Trophoblast cell (in vitro differentiated cells and primary cell): Measurements from ENCODE around the gene PLA2G4A.

Experiments
- DNase-seq, 2 donors: peaks; one replicate each; pipeline ENCODE4 v3.0.0-alpha.2; 2016
- H2AFZ ChIP-seq: 2 replicates; pipeline ENCODE4 v1.6.1; 2013; ENCODE audit warnings: low read length, moderate library complexity, mild to moderate bottlenecking; ENCODE audit not compliant: insufficient read depth, poor library complexity
- H2AK5ac ChIP-seq: 2 replicates; pipeline ENCODE4 v1.6.1; 2013; ENCODE audit warnings: mild to moderate bottlenecking, low read length
- H2BK120ac ChIP-seq: 2 replicates; pipeline ENCODE4 v1.6.1; 2013; ENCODE audit warnings: low read length, mild to moderate bottlenecking, moderate library complexity; ENCODE audit not compliant: insufficient read depth, poor library complexity
- H2BK12ac ChIP-seq: 2 replicates; pipeline ENCODE4 v1.6.1; 2013; ENCODE audit warnings: mild to moderate bottlenecking, low read length, moderate library complexity
- H2BK5ac ChIP-seq: 2 replicates; pipeline ENCODE4 v1.6.1; 2013; ENCODE audit warnings: low read length, low read depth, moderate library complexity, mild to moderate bottlenecking; ENCODE audit not compliant: poor library complexity
- H3K14ac ChIP-seq: 2 replicates; pipeline ENCODE4 v1.6.1; 2013; ENCODE audit warnings: mild to moderate bottlenecking, low read length
- H3K18ac ChIP-seq: 2 replicates; pipeline ENCODE4 v1.6.1; 2013; ENCODE audit warnings: mild to moderate bottlenecking, low read length
- H3K23ac ChIP-seq: 2 replicates; pipeline ENCODE4 v1.6.1; 2013; ENCODE audit warnings: low read length
- H3K27ac ChIP-seq: 2 replicates; pipeline ENCODE4 v1.5.1; 2013; ENCODE audit warnings: low read depth, mild to moderate bottlenecking, inconsistent platforms, low read length, moderate library complexity
- H3K27me3 ChIP-seq: 2 replicates; pipeline ENCODE4 v1.6.1; 2013; ENCODE audit warnings: inconsistent platforms, mild to moderate bottlenecking, low read length, moderate library complexity; ENCODE audit not compliant: insufficient read depth
- H3K36me3 ChIP-seq, 2 experiments: 1 replicate in 1 of 2; 2 replicates in 1 of 2; pipeline ENCODE4 v1.6.1; 2013; ENCODE audit warnings: low read length in 2 of 2, mild to moderate bottlenecking in 2 of 2, moderate library complexity in 1 of 2; ENCODE audit not compliant: insufficient read depth in 2 of 2, control insufficient read depth in 1 of 2
- H3K4ac ChIP-seq: 2 replicates; pipeline ENCODE4 v1.6.1; 2013; ENCODE audit warnings: low read depth, mild to moderate bottlenecking, low read length, moderate library complexity
- H3K4me1 ChIP-seq, 2 experiments: 1 replicate in 1 of 2; 2 replicates in 1 of 2; pipeline ENCODE4 v1.6.1; 2013; ENCODE audit warnings: low read length in 2 of 2, mild to moderate bottlenecking in 2 of 2, moderate library complexity in 1 of 2; ENCODE audit not compliant: insufficient read depth in 2 of 2, control insufficient read depth in 1 of 2
- H3K4me2 ChIP-seq: 2 replicates; pipeline ENCODE4 v1.6.1; 2013; ENCODE audit warnings: inconsistent platforms, mild to moderate bottlenecking, low read length, moderate library complexity
- H3K4me3 ChIP-seq: 2 replicates; pipeline ENCODE4 v1.5.1; 2013; ENCODE audit warnings: mild to moderate bottlenecking, low read depth, low read length, inconsistent platforms
- H3K79me1 ChIP-seq: one replicate; pipeline ENCODE4 v1.6.1; 2013; ENCODE audit warnings: low read length
- H3K79me2 ChIP-seq: 2 replicates; pipeline ENCODE4 v1.6.1; 2013; ENCODE audit warnings: low read length, mild to moderate bottlenecking; ENCODE audit not compliant: control insufficient read depth, insufficient read depth, poor library complexity
- H3K9ac ChIP-seq: 2 replicates; pipeline ENCODE4 v1.6.1; 2013; ENCODE audit warnings: mild to moderate bottlenecking, low read length
- H3K9me3 ChIP-seq: 2 replicates; pipeline ENCODE4 v1.6.1; 2013; ENCODE audit warnings: low read depth, mild to moderate bottlenecking, control low read depth, inconsistent platforms, low read length; ENCODE audit not compliant: insufficient read depth
- H4K12ac ChIP-seq: 2 replicates; pipeline ENCODE4 v1.6.1; 2013; ENCODE audit warnings: low read depth, mild to moderate bottlenecking, low read length, moderate library complexity
- H4K8ac ChIP-seq: 2 replicates; pipeline ENCODE4 v1.6.1; 2013; ENCODE audit warnings: low read depth, mild to moderate bottlenecking, low read length, moderate library complexity
- H4K91ac ChIP-seq: one replicate; pipeline ENCODE4 v1.6.1; 2013; ENCODE audit warnings: low read depth, mild to moderate bottlenecking, low read length, moderate library complexity
- WGBS: extraction: QIAGEN DNeasy Blood & Tissue Kit; methylation state at CpG from one replicate; pipeline ENCODE4 v1.1.7; 2013; ENCODE audit warnings: missing lambda C conversion rate; ENCODE audit not compliant: insufficient read length, insufficient coverage; ENCODE audit errors: extremely low coverage; 5-methylcytosine and 5-hydroxymethylcytosine counted together

Gene PLA2G4A

GRCh38 chr1:186975220-186975619 lies 146.5 kb downstream of the PLA2G4A start:
- Histone ChIP-seq H3K27ac (no peak overlapping the region), H3K9ac (no peak overlapping the region), H3K9me3 (no peaks in the 10 kb centered on the region), H4K91ac (no peak overlapping the region), H3K4me3 (no peak overlapping the region), H2BK12ac (no peak overlapping the region), H3K79me2 (no peaks in the 10 kb centered on the region), H2BK120ac (no peak overlapping the region), H3K4ac (no peak overlapping the region), H3K14ac (no peak overlapping the region), H3K27me3 (no peaks in the 10 kb centered on the region), H3K18ac (no peak overlapping the region), H3K36me3 (no peaks in the 10 kb centered on the region), H2BK5ac (no peak overlapping the region), H3K79me1 (no peaks in the 10 kb centered on the region), H2AFZ (no peak overlapping the region), H3K23ac (no peak overlapping the region), H4K8ac (no peak overlapping the region), H2AK5ac (no peak overlapping the region), H3K4me1 (peaks cover 3 to 5% of the 10 kb centered on the region in 2 experiments), H4K12ac (no peak overlapping the region), H3K4me2 (no peak overlapping the region)
- no peak for DNase-seq
- no CpG with 5 or more reads among the region's 1 CpG for WGBS

GRCh38 chr1:186976700-186977099 lies 148.0 kb downstream of the PLA2G4A start:
- H2BK5ac ChIP-seq, result no peak overlapping the region
- no peak overlapping the region for H3K4me3 ChIP-seq
- no CpG with 5 or more reads among the region's 8 CpGs for WGBS
- no peak for DNase-seq
- H3K27me3 ChIP-seq, result no peaks in the 10 kb centered on the region
- no peak overlapping the region for H2BK120ac ChIP-seq
- no peak overlapping the region for H3K18ac ChIP-seq
- H3K4ac ChIP-seq, result no peak overlapping the region
- H4K12ac ChIP-seq, result no peak overlapping the region
- H2AK5ac ChIP-seq, result no peak overlapping the region
- H3K4me1 ChIP-seq, result peaks cover 3 to 5% of the 10 kb centered on the region in 2 experiments
- H4K8ac ChIP-seq, result no peak overlapping the region
- H3K79me1 ChIP-seq, result no peaks in the 10 kb centered on the region
- H3K4me2 ChIP-seq, result no peak overlapping the region
- no peak overlapping the region for H4K91ac ChIP-seq
- H2AFZ ChIP-seq, result no peak overlapping the region
- no peak overlapping the region for H3K9ac ChIP-seq
- no peaks in the 10 kb centered on the region for H3K9me3 ChIP-seq
- no peak overlapping the region for H3K27ac ChIP-seq
- no peak overlapping the region for H3K14ac ChIP-seq
- H2BK12ac ChIP-seq, result no peak overlapping the region
- no peak overlapping the region for H3K23ac ChIP-seq
- no peaks in the 10 kb centered on the region for H3K79me2 ChIP-seq
- no peaks in the 10 kb centered on the region for H3K36me3 ChIP-seq

GRCh38 chr1:186977266-186977957 lies 148.7 kb downstream of the PLA2G4A start:
- Histone ChIP-seq H3K4me3 (no peak overlapping the region), H2AK5ac (no peak overlapping the region), H3K79me1 (no peaks in the 10 kb centered on the region), H3K4ac (no peak overlapping the region), H3K4me2 (no peak overlapping the region), H2BK5ac (no peak overlapping the region), H4K91ac (no peak overlapping the region), H3K4me1 (peaks cover 3 to 5% of the 10 kb centered on the region in 2 experiments), H4K12ac (no peak overlapping the region), H3K27me3 (no peaks in the 10 kb centered on the region), H3K18ac (no peak overlapping the region), H2AFZ (no peak overlapping the region), H3K14ac (no peak overlapping the region), H2BK12ac (no peak overlapping the region), H3K27ac (no peak overlapping the region), H3K79me2 (no peaks in the 10 kb centered on the region), H3K9ac (no peak overlapping the region), H2BK120ac (no peak overlapping the region), H3K23ac (no peak overlapping the region), H3K36me3 (no peaks in the 10 kb centered on the region), H4K8ac (no peak overlapping the region), H3K9me3 (no peaks in the 10 kb centered on the region)
- WGBS, result no CpG with 5 or more reads among the region's 3 CpGs
- no peak for DNase-seq

- H2AFZ ChIP-seq, result no peak overlapping the region
- no peaks in the 10 kb centered on the region for H3K27me3 ChIP-seq
- no peak overlapping the region for H4K12ac ChIP-seq
- peak; percentile 31 to 39 for DNase-seq
- no peaks in the 10 kb centered on the region for H3K79me2 ChIP-seq
- peaks cover 5 to 8% of the 10 kb centered on the region in 2 experiments for H3K4me1 ChIP-seq
- H2AK5ac ChIP-seq, result no peak overlapping the region
- no peak overlapping the region for H3K4me3 ChIP-seq
- no peak overlapping the region for H2BK12ac ChIP-seq
- H3K27ac ChIP-seq, result no peak overlapping the region
- no peak overlapping the region for H3K14ac ChIP-seq
- H4K8ac ChIP-seq, result no peak overlapping the region
- no peaks in the 10 kb centered on the region for H3K36me3 ChIP-seq
- H3K4me2 ChIP-seq, result no peak overlapping the region
- no peak overlapping the region for H2BK120ac ChIP-seq
- no peak overlapping the region for H4K91ac ChIP-seq
- no peak overlapping the region for H3K4ac ChIP-seq
- H3K79me1 ChIP-seq, result peaks cover 1% of the 10 kb centered on the region
- no peak overlapping the region for H2BK5ac ChIP-seq
- WGBS, result no CpG with 5 or more reads among the region's 7 CpGs
- H3K23ac ChIP-seq, result no peak overlapping the region
- H3K9ac ChIP-seq, result no peak overlapping the region
- no peaks in the 10 kb centered on the region for H3K9me3 ChIP-seq
- no peak overlapping the region for H3K18ac ChIP-seq
Measured at GRCh38 chr1:186978596-186979556, 150.1 kb downstream of the PLA2G4A start.
